Endothelial cell of hepatic sinusoid (primary cell): Measurements from ENCODE around the gene AMBP.

Experiments
- in situ Hi-C: cut with HindIII; loops from 2 replicates; pipeline ENCODE4 v1.10.0; 2017; ENCODE audit warnings: low sequenced_read_pairs

AMBP gene

DNA sequence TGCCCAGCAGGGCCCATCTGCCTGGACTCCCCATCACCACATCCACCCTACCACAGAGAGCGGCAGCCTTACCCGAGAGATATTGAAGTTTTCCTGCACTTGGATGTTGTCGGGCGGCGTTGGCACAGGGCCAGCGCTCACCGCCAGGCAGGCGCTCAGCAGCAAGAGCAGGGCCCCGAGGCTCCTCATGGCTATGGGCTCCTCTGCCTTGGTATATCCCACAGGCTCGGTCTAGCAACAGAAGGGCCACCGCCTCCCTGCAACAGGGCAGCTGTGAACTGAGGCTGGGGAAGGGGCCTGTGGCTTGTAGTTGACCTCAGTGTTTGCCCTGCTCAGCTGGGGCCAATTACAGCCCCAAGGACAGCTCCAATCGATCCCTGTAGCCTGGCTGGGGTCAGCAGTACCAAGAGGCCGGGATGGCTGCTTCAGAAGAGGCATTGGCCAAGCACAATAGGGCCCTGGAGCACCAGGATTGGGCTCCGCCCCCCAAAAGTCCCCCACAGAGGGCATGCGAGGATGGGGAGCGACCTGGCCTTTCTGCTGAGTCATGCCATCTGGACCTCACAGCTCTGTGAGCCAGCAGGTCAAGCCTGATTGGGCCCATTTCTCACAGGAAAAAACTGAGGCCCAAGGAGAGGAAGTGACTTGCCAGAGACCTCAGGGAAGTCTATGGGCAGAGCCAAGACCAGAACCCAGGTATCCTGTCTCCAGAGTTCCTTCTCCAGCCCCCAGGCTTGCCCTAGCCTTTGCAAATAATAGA lies at the start of gene AMBP:
TSS of gene AMBP (minus strand) at position 280 of the 760 bp plus-strand sequence. CDS start at position 189, 91 bp downstream.
- in situ Hi-C loops: no loop called here

DNA sequence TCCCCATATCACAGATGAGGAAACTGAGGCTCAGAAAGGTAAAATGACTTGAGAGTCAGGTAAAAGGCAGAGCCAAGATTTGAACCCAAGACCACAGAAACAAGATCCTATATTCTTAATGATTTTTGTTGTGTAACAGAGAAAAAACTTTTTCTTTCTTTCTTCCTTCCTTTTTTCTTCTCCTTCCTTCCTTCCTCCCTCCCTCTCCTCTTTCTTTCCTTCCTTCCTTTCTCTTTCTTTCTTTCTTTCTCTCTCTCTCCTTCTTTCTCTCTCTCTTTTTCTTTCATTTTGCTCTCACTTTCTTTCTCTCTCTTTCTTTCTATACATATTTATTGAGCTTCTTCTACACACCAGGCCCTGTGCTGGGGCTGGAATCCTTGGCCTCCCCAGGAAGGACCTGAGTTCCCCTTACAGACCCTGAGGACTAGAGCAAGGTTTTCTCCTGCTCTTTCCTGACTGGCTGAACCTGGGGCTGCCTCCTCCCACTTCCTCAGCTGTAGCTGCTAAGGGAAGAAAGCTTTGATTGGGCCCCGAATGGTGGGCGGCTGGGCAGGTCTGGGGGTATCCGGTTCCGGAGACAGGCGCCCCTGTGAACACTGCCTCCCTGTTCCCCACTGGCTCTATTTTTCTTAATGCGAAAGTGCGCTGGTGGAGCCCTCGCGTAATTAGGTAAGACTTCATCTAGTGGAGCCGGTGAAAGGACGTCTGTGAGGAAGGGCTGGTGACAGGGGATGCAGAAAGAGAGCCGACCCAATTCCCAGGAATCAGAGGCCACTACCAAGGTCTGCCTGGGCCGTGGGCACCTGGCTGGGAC lies 48.4 kb upstream of the AMBP start:
- in situ Hi-C loops: loop anchor here (5.0 kb wide), 2 partner anchors 39 to 104 kb away; no protein-coding TSS in a partner anchor

DNA sequence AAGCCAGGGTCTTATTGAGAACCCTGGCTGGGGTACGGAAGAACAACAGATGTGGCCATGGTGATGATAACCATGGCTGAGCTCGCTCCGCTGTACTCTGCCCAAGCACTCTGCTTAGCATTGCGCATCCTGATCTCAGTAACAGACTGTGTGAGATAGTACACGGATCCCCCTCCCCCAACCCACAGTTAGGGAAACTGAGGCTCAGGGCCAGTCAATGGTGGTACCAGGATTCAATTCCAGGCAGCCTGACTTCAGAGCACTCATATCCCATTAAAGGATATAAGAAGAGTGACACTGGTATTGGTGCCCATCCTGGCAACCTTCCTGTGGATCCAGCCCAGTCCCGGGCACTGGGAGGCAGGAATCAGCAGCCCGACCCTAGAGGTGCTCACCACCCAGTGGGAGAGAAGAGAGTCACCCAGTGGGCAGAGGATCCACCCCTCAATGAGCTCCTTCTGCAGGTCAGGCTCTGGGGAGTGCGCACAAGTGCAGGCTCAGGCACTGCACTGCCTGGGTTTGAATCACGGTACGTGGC lies 47.4 kb upstream of the AMBP start:
- in situ Hi-C loops: loop anchor here (5.0 kb wide), 2 partner anchors 38 to 103 kb away; no protein-coding TSS in a partner anchor

DNA sequence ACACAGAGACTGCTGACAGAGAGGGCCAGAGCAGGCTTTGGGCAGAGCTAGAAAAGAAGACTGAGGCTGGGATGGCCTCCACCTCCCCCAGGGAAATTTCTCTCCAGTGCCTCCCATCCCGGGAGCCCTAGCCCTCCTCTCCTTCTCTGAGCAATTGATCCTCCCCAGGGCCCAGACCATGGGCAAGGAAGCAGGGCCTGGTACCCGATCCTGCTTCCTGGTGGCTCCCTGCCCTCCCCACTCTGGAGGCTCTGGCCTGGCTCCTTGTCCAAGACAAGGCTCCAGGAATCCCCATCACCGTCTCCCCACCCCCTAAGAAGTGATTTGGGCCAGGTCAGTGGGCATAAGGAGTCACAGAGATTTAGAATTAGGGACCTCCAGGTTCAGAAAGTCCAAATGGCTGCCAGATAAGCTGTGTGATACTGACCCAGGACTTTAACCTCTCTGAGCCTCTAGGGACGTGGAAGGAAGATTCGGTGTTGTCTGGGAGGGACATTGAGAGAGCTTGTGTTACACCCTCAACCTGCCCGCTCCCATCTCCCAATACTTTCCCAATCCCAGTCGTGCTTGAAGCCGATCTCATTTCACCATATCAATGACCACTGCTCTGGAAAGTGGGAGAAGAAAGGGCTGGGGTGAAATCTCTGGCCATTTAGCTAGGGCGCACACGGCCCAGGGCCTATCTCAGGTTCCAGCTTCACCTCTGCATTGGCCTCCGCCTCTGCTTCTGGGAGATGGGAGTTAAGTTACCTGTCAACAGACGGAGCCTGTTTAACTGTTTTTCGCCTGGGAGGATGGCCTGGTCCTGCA lies 46.8 kb upstream of the AMBP start:
- in situ Hi-C loops: loop anchor here (5.0 kb wide), 2 partner anchors 38 to 103 kb away; no protein-coding TSS in a partner anchor

DNA sequence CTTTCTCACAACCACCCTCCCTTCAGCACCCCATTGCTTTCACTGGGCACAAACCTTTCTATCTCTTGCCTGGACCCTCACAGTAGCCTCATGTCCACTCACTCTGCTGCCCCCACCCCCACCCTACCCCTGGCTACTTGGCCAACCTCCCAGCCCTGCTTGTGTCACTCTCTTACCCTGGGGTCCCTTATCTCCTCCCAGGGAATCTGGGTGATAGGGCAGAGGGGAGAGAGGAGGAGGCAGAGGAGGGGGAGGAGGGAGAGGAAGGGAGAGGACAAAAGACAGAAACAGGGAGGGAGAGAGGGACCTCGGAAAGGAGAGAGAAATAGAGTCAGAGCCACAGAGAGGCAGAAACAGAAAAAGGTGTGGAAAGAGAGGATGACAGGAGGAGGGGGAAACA lies 46.0 kb upstream of the AMBP start:
- in situ Hi-C loops: no loop called here

DNA sequence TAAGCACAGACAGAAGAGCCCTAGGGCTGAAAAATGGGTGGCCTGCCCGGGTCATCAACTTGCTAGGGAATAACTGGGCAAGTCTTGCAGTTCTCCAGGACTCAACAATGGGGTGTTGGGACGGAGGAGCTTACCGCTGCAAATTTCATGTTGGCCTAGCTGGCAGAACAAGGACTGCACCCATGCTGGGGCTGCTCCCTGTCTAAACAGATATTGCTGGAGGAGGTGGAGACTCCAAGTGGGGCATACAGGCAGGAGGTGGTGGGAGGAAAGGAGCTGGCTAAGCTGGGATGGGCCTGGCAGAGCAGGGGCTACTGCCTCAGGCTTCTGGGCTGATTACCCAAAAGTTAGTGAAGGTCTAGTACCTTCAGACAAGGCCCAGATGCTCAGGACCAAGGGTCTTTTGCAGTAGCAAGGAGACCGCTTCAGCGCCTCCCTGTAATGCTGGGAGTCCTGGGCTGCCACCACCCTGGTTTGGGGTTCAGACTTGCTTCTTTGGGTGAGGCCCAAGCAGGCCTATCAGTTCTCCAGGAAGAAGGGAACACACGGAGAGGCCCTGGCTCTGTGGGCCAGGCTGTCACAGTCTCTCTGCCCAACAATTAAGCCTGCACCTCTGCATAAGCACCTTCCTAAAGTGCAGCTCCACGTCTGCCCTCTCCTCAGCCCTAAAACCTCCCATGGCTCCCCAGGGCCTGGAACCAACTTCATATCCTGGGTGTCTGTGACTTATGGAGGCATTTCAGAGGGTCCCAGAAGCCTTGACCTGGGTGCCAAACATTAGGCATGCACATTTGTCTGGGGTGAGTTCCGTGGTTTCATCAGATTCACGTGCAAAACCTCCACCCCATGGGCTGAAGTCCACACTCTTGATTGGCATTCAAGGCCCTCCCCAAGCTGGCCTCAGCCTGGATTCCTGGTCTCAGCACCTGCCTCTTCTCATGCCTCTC lies 45.2 kb upstream of the AMBP start:
- in situ Hi-C loops: no loop called here

DNA sequence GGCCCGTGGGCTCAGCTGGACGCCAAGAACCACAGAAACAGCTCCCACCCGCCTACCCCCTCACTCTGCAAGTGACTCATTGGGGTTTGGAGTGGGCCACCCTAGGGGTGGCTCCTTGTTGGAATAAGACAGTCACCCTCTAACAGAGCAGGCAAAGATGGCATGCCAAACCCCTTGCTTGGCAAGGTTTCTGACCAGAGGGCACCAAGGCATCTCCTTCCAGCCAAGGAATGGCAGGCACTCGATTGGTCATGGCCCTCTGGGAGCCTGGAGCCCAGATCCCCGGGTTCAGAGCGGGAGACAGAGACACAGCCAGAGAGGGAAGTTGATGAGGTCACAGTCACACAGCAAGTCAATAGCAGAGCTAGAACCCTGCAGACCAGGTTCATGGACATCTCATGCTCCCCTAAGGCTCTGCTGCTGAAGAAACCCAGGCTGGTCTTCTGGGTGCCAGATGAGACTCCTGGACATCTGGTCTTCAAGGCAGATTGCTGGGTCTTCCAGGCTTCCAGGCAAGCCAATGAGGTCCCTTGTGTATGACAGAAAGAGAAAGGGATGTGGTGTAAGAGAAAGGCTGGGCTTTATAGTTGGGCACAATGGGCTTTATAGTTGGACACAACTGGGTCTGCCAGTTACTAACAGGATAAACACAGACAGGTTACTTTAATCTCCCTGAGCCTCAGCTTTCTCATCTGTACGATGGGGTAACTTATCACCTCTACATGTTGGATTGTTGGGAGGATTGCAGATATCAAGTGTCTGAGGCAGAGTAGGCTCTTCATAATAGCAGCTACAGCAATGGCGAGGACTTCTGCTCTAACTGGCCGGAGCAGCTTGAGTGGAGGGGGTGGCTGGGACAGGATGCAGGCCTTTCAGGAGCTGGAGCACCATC lies 44.3 kb upstream of the AMBP start:
- in situ Hi-C loops: no loop called here

DNA sequence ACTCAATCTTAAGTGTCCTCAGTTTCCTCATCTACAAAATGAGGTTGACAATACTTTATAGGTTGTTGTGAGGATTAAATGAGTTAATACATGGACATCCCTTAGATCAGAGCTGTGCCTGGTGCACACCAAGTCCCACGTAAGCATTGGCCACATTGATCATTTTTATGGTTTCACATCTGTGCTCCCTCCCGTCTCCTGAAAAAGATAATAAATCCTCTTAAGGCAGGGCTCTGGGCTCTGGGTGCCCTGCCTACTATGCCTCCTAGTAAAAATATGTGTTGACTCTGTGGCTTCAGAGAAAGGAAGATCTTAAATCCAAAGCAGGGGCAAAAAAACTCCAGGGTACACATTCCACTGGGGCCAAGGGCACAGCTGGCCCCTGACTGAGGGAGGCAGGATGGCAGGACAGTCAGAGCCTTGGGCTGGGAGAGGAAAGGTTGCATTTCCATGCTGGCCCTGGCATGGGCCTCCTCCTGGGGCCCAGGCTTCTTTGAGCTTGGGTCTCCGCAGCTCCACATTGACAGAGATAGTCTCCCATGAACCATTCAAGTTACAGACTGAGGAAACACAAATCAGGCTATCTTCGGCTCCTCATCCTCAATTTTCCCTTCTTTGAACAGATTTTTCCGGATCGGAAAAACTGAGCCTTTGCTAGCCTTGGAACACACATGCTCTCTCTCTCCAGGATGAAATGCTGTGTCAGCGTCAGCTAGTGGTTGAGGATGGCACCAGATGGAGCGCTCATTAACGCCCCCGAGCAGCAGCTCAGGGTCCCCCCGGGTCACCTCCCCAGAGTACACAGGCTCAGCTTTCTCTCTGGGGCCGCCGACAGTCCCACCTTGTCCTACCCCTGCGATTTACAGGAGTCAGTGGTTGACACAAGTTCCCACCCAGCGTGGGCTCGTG lies 43.4 kb upstream of the AMBP start:
- in situ Hi-C loops: no loop called here

DNA sequence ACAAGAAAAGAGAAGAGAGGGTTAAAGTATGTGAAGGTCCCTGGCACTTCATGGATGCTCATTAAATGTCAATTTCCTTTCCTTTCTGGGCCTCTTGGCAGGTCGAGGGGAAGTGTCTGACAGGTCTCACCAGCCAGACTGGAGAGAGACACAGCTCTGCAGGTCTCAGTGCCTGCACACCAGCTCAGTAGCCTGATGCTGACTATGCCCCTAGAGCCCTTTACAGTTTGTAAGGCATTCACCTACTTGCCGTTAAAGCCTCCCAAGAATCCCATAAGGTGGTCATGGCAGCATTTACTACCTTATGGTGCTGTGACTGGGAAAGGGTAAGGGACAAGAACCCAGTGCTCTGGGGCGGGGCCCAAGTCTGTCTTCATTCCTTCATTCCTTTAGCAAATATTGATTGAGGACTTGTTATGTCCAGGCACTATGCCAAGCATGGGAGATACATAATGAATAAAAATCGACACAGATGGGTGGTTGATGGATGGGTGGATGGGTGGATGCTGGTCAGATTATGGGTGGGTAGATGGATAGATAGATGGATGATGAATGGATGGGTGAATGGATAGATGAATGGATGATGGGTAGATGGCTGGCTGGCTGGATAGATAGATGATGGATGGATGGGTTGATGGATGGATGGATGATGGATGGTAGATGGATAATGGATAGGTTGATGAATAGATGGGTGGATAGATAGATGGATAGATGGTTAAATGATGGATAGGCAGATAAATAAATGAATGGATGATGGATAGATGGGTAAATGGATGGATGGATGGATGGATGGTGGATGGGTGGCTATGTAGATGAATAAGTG lies 42.3 kb upstream of the AMBP start:
- in situ Hi-C loops: no loop called here

DNA sequence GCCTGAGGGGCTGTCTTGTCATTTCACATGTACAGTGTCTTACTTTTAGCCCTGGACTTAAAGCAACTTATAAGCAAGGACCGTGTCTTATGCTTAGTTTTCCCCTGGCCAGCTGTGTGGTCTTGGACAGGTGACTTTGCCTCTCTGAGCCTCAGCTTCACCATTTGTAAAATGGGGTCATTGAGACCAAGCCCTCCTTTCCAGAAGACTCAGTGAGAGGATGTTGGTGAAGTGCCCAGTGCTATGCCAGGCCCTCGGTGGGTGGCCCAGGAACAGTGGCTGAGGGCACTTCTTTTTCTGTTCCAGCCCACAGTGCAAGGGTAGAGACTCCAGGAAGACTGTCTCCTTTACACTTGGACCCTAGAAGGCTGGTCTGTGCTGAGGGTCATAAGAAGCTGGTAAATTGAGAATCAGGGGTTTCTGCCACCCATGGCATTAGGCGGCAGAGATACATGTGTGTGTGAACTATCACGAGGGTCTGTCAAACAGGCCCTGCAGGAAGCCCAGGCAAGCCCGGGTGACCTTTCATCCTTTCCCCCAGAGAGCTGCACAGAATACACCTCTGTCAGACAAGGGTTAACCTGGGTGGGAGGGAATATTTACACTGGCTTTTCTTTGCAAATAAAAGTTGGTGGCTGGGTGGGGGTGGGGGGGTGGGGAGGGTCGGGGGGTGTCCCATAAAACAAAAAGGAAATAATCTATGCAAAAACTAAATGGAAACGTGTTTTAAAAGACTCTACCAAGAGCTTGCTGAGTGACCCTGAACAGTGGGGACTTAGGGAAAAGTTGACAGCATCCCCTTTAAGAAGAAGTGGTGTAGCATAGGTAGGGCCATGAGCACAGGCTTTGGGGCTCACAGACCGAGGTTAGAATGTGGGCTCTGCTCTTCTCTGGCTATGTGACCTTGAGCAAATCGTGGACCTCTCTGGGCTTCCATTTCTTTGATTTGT lies 41.4 kb upstream of the AMBP start:
- in situ Hi-C loops: no loop called here

DNA sequence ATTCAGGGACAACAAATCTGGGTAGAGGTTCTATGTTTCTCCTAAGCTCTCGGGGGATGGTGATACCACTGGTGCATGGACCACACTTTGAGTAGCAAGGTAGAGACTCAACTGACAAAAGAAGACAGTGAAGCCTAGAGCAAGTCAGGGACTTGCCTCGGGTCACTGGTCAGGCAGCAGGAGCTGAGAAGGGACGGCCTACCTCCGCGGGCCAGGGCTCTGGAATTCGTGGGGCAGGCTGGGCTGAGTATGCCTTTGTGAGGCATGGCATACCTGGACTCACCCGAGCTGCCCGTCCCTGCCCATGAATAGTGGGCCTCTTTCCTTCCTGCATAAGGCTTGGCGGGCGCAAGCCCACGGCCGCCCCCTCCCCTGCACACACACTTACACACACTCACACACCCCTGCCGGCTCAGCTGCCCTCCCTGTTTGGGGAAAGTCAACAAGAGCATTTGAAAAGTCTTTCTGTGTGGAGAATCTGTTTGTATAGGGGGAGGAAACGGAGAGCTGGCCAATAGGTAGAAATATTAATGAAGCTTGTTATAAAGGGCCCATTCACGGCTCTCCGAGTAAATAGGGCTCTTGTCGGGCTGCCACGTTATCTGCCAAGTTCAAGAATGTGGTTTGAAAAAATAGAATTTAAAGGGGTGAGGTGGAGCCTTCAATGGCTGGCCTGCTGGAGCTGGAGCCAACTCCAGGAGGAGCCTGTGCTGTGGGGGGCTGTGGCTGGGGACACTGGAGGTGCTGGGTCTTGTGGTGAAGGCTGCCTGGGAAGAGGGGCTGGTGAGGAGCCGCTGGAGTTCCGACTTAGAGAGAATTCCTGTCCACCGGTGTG lies 40.1 kb upstream of the AMBP start:
- in situ Hi-C loops: no loop called here

DNA sequence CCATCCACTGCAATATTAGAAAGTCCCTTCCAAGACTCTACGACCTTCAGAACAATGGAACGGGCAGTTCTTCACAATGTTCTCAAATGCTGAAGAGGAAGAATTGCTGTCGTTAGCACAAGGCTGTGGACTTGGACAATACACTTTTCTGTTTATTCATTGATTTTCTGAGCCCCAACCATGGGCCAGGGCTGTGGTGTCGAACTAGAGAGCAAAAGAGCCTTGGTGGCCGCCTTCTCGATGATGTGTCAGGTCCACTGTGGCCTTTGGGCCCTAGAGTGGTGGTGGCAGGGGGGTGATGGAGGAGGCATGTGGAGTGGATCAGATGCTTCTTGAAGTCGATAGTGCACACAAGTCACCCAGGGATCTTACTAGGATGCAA lies 39.5 kb upstream of the AMBP start:
- in situ Hi-C loops: no loop called here

DNA sequence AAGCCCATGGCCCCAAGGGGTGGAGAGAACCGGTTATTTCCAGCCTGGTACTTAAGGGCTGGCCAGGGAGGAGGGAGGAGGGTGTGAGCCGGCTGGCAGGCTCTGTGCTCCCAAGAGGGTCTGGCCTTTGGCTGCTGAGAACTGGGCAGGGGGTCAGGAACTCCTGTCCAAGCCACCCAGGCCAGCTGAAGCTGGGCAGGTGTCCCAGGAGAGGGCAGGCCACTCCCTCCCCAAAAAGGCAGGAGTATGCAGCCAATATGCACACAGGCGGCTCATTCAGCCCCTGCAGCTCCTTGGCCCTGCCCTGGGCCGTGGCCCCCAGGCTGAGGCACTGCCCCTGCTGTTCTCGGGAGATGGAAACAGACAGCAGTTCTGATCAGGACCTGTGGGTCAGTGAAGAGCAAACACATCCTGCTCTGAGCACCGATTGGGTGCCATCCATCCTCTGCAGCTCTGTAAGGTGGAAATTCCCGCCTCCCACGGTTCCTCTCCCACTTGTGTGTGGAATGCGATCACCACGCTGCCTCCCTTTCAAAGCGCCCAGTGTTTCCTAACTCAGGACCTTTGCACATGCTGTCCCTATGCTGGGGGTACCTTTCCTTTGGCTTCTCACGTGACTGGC lies 38.1 kb upstream of the AMBP start:
- in situ Hi-C loops: no loop called here

DNA sequence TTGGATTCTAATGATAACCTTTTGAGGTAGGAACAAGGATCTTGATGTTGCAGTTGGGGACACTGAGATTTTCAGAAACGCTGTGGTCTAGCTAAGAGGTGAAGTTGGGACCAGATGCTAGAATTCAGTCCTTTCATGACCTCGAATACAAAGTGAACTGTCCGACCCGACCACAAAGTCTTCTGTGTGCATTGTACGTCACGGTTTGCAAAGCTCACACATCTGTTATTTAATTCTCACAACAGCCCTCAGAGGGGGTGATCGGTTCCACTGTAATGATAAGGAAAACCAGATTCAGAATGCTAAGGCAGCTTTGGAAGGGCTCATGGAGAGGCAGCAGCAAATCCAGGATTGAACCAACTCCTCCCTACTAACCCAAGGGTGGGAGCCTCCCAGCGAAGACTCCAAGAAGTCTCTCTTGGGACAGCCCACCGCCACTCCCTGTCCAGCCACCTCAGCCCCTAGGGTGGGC lies 37.6 kb upstream of the AMBP start:
- in situ Hi-C loops: no loop called here
